NB4 (cell line): ENCODE results near the gene LEP.

Source experiments
- DNase-seq: peaks from one replicate; pipeline ENCODE4 v3.0.0; 2010; ENCODE audit warnings: low read depth
- H3K4me3 ChIP-seq: one replicate; pipeline ENCODE4 v1.5.1; 2011; ENCODE audit warnings: mild to moderate bottlenecking, low read depth, low read length, moderate library complexity
- CTCF ChIP-seq: IDR thresholded peaks from one replicate; pipeline ENCODE4 v1.5.1; 2012; ENCODE audit warnings: low read depth, low read length
- MAX ChIP-seq: IDR thresholded peaks from 2 replicates; pipeline ENCODE4 v1.6.1; 2011; ENCODE audit warnings: low read depth, low read length
- MYC ChIP-seq: IDR thresholded peaks from 2 replicates; pipeline ENCODE4 v1.6.1; 2011; ENCODE audit warnings: low read depth, low read length
- POLR2A ChIP-seq: IDR thresholded peaks from 2 replicates; pipeline ENCODE4 v1.6.1; 2011; ENCODE audit warnings: mild to moderate bottlenecking; ENCODE audit not compliant: insufficient read length; ENCODE audit errors: extremely low read depth

The LEP gene

GRCh38 chr7:128302139-128302538 is 61.1 kb downstream of the LEP start:
- TF ChIP-seq POLR2A: no peak
- no peak for TF ChIP-seq MYC
- no peak for TF ChIP-seq MAX
- no peak for TF ChIP-seq CTCF
- no peak overlapping the region for H3K4me3 ChIP-seq
- DNase-seq: no peak

- no peak overlapping the region for H3K4me3 ChIP-seq
- no peak for DNase-seq
- TF ChIP-seq POLR2A (no peak), MYC (no peak), MAX (no peak), CTCF (no peak)
Observed at GRCh38 chr7:128303133-128303532, 62.1 kb downstream of the LEP start.

- H3K4me3 ChIP-seq: no peak overlapping the region
- TF ChIP-seq MAX (no peak), MYC (no peak), POLR2A (no peak), CTCF (no peak)
- no peak for DNase-seq
Observed at GRCh38 chr7:128303643-128304042, 62.6 kb downstream of the LEP start.

GRCh38 chr7:128304212-128304611 is 63.1 kb downstream of the LEP start:
- no peak for DNase-seq

GRCh38 chr7:128307061-128307460 is 66.0 kb downstream of the LEP start:
- no peak for DNase-seq
- TF ChIP-seq POLR2A (no peak), CTCF (no peak), MYC (no peak), MAX (no peak)
- no peak overlapping the region for H3K4me3 ChIP-seq

More at GRCh38 chr7:128304212-128304611, 63.1 kb downstream of the LEP start:
- TF ChIP-seq MAX (no peak), MYC (no peak), POLR2A (no peak), CTCF (no peak)
- no peak overlapping the region for H3K4me3 ChIP-seq
